ENCODE data around the gene KDM2B. TPM values are rescaled to one million over a fixed set of nuclear protein-coding genes. Genes with fewer than 3 reads are reported as not detected.

Gene KDM2B
- polyA plus RNA-seq, 1 donor from 2014 or later, result 85.5 TPM

- Histone ChIP-seq H3K27me3 (ENCODE audit: insufficient read depth, low read depth, low read length) (no peaks in the 10 kb centered on the region), H3K4me3 (ENCODE audit: low read length) (no peak overlapping the region), H3K4me2 (ENCODE audit: low read length) (no peak overlapping the region), H3K27ac (ENCODE audit: low read length) (no peak overlapping the region), H3F3A (ENCODE audit: insufficient read depth, low read length, poor library complexity, severe bottlenecking) (no peaks in the 10 kb centered on the region), H3K79me2 (replicated peaks; ENCODE audit: insufficient read depth, low read length) (no peaks in the 10 kb centered on the region), H4K20me1 (ENCODE audit: insufficient read depth) (no peaks in the 10 kb centered on the region), H3K9me2 (ENCODE audit: insufficient read depth, low read length) (no peaks in the 10 kb centered on the region), H3K9ac (ENCODE audit: low read length) (no peak overlapping the region), H3K9me3 (ENCODE audit: low read length) (no peaks in the 10 kb centered on the region), H3K36me3 (ENCODE audit: insufficient read depth, low read length) (no peaks in the 10 kb centered on the region), H2AFZ (ENCODE audit: low read depth, low read length) (no peak overlapping the region)
- TF ChIP-seq MXI1 (conservative IDR thresholded peaks at IDR 0.05; ENCODE audit: poor library complexity, severe bottlenecking) (no peak), TAF1 (IDR thresholded peaks at IDR 0.05; ENCODE audit: low read depth) (no peak), EP300 (conservative IDR thresholded peaks at IDR 0.05; ENCODE audit: poor library complexity, severe bottlenecking) (no peak), SMC3 (conservative IDR thresholded peaks at IDR 0.05; ENCODE audit: poor library complexity) (no peak), POLR2AphosphoS5 (IDR thresholded peaks at IDR 0.05) (no peak), EZH2 (IDR thresholded peaks at IDR 0.05; ENCODE audit: borderline replicate concordance, insufficient read depth, low read length, poor library complexity, severe bottlenecking) (no peak), CTCF (IDR thresholded peaks at IDR 0.05; ENCODE audit: poor library complexity, severe bottlenecking) (no peak), REST (IDR thresholded peaks at IDR 0.05; ENCODE audit: borderline replicate concordance) (no peak), RAD21 (conservative IDR thresholded peaks at IDR 0.05) (no peak)
These were observed 136.0 kb downstream of the KDM2B start for GRCh38 chr12:121444842-121445202.

- TF ChIP-seq POLR2AphosphoS5 (IDR thresholded peaks at IDR 0.05) (no peak), EZH2 (IDR thresholded peaks at IDR 0.05; ENCODE audit: borderline replicate concordance, insufficient read depth, low read length, poor library complexity, severe bottlenecking) (no peak), SMC3 (conservative IDR thresholded peaks at IDR 0.05; ENCODE audit: poor library complexity) (no peak), CTCF (IDR thresholded peaks at IDR 0.05; ENCODE audit: poor library complexity, severe bottlenecking) (no peak), REST (IDR thresholded peaks at IDR 0.05; ENCODE audit: borderline replicate concordance) (no peak), MXI1 (conservative IDR thresholded peaks at IDR 0.05; ENCODE audit: poor library complexity, severe bottlenecking) (no peak), EP300 (conservative IDR thresholded peaks at IDR 0.05; ENCODE audit: poor library complexity, severe bottlenecking) (no peak), TAF1 (IDR thresholded peaks at IDR 0.05; ENCODE audit: low read depth) (no peak), RAD21 (conservative IDR thresholded peaks at IDR 0.05) (no peak)
- Histone ChIP-seq H3K36me3 (ENCODE audit: insufficient read depth, low read length) (no peaks in the 10 kb centered on the region), H3K9ac (ENCODE audit: low read length) (no peak overlapping the region), H3K79me2 (replicated peaks; ENCODE audit: insufficient read depth, low read length) (no peaks in the 10 kb centered on the region), H2AFZ (ENCODE audit: low read depth, low read length) (no peak overlapping the region), H3K9me3 (ENCODE audit: low read length) (no peaks in the 10 kb centered on the region), H3F3A (ENCODE audit: insufficient read depth, low read length, poor library complexity, severe bottlenecking) (no peaks in the 10 kb centered on the region), H3K9me2 (ENCODE audit: insufficient read depth, low read length) (no peaks in the 10 kb centered on the region), H3K27me3 (ENCODE audit: insufficient read depth, low read depth, low read length) (no peaks in the 10 kb centered on the region), H3K4me2 (ENCODE audit: low read length) (no peak overlapping the region), H3K27ac (ENCODE audit: low read length) (no peak overlapping the region), H4K20me1 (ENCODE audit: insufficient read depth) (no peaks in the 10 kb centered on the region), H3K4me3 (ENCODE audit: low read length) (no peak overlapping the region)
These were observed 136.6 kb downstream of the KDM2B start for GRCh38 chr12:121443911-121444841.
